IPS-11a (cell line): ENCODE measurements around the gene WASHC1.
A peak's percentile ranks its signal among the peaks of the same experiment; 100 is the strongest.
"Not testable (repeated sequence)": the region's sequence is repeated elsewhere in the genome, so short reads cannot be mapped to it uniquely, and the experiment has no call there.

Experiments
- H3K4me3 ChIP-seq: one replicate; pipeline ENCODE4 v1.5.1; 2013; ENCODE audit warnings: low read depth, low read length, control low read depth

Gene WASHC1, protein sequence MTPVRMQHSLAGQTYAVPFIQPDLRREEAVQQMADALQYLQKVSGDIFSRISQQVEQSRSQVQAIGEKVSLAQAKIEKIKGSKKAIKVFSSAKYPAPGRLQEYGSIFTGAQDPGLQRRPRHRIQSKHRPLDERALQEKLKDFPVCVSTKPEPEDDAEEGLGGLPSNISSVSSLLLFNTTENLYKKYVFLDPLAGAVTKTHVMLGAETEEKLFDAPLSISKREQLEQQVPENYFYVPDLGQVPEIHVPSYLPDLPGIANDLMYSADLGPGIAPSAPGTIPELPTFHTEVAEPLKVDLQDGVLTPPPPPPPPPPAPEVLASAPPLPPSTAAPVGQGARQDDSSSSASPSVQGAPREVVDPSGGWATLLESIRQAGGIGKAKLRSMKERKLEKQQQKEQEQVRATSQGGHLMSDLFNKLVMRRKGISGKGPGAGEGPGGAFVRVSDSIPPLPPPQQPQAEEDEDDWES

DNA sequence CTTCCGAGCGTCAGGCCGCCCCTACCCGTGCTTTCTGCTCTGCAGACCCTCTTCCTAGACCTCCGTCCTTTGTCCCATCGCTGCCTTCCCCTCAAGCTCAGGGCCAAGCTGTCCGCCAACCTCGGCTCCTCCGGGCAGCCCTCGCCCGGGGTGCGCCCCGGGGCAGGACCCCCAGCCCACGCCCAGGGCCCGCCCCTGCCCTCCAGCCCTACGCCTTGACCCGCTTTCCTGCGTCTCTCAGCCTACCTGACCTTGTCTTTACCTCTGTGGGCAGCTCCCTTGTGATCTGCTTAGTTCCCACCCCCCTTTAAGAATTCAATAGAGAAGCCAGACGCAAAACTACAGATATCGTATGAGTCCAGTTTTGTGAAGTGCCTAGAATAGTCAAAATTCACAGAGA, at the start of gene WASHC1:
Gene WASHC1, minus strand, starts transcription at position 101 of the 400 bp plus-strand sequence. CDS start 4,457 bp downstream, outside the sequence.
- H3K4me3 ChIP-seq = peak within 1 kb of the TSS; percentile 24

DNA sequence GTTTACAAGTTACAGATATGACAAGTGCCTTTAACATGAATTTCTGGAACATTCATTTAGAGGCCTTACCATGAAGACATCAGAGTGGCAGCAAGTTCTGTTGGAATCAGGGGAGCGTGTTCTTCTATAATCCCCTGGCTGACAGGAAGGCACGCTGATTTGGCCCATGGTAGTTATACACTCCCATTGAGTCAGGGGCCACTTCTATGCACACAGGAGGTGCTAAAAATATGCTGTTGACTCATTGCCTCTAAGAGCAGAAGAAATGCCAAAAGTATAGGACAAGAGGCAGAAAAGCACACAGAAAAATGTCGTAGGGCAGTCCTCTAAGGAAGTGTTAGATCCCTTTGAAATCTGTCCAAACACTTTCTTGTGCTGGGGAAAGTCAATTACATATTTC, 49.1 kb upstream of the WASHC1 start:
- not testable (repeated sequence) for H3K4me3 ChIP-seq

DNA sequence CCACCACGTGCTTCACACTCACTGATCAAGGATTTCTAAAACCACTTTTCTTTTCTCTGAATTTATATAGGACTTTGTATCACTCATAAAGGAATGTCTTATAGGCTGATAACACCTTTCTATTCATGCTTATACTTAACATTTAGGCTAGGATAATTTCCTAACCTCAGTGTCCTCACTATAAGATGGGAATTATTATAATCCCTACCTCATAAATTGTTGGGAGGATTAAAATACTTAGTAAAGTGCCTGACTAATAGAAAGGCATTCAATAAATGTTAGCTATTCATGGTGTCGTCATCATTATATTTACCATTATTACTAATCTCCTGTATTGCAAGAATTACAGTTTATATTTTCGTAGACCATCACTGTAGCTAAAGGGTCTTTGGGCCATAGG, 47.1 kb upstream of the WASHC1 start:
- not testable (repeated sequence) for H3K4me3 ChIP-seq

DNA sequence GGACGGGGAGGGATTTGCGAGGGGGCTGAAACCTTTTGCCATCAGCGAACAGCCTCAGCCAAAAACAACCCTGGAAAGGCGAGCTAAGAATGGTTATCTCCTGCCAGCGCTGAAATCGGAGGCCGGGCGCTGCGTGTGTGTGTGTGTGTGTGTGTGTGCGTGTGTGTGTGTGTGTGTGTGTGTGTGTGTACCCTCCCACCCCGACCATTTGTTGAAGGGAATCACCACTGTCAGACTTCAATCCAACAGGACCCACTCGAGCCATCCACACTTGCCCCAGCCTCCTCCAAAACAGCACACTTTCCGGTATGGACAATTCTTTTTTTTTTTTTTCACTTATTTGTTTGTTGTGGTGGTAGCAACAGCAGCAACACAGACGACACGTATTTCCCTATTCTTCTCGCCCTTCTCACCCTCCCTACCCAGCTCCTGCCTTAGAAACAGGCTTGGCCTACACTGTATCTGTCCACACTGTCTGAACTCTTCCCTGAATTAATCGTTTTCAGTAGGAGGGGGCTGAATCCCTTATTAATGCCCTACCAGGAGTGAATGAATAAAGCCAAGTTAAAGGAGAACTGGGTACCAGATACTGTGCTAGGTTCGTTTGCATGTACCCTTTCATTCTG, 44.8 kb upstream of the WASHC1 start:
- peak overlapping the region; percentile 8 for H3K4me3 ChIP-seq

DNA sequence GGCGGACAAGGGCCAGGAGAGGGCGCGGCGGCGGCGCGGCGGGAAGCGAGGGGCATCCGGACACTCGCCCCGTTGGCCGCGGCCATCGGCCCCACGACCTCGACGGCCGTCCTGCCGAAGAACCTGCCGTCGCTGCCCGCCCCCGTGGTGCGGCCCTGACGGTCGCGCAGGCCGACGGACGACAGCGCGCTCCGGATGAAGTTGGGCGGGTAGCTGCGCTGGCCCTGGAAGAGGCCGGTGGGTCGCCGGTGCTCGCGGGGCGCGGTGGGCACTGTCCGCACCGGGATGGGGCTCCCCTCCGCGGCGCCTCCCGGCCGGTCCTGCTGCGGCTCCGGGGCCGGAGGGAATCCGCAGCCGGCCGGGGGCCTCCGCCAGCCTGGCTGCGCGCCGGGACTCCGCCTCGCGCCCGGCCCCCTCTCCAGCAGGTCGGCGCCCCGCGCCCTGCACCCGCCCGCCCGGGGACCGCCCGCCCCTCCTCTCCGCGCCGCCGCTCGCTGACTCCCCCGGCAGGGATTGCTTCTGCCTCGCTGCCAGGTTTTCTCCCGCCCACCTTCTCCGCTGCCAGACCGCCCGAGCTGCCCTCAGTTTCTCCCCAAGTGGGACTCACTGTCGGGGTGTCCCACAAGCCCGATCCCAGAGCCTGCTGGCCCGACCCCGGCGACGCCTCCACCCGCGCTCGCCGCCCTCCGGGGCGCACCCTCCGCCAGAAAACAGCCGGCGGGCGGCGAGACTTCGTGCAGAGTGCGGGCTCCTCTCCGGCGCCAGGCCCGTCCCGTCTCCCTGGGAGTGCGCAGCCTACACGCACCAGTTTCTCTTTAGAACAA, 44.0 kb upstream of the WASHC1 start:
- peak overlapping the region; percentile 13 for H3K4me3 ChIP-seq

DNA sequence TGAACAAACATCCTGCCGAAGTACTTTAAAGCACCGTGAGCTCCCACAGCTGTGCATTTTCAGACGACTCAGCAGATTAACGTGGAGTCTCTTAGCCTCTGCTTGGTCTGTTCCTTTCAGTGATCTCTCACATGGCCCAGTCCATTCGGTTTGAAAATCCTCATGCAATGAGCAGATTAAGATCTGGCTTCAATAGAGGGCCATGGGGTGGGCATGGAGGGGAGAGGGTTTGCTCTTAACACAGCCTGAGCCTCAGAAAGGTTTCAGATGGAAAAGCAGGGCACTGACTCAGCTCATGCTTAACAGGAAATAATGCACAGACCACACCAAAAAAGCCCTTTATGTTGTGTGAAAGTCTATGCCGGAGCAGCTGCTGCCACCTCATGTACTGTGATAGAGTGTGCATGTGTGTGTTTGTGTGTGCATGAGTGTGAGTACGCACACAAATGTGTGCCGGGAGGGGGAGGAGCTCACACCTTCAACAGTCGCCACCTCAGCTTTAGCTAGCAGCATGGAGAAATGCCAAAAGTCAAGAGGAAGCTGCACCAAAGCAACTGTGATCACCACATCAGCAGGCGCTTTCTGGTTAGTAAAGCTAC, 33.9 kb upstream of the WASHC1 start:
- not testable (repeated sequence) for H3K4me3 ChIP-seq

DNA sequence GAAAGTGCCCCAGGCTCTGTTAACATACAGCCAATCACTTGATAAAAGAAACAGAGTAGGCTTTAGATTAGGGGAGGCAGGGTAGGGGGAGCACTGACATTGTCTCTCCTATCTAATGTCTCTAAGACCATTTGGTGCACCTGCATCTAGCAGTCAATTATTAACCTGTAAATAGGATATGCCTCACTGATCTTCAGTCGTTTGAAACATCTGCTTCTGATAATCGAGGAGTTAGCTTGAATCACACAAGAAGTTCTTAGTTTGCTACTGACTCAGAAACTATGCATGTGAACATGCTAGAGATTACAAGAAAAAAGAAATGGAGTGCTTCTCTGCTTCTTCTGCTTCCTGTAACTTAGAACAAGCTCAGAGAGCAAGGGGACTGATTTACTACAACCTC, 23.4 kb upstream of the WASHC1 start:
- not testable (repeated sequence) for H3K4me3 ChIP-seq

DNA sequence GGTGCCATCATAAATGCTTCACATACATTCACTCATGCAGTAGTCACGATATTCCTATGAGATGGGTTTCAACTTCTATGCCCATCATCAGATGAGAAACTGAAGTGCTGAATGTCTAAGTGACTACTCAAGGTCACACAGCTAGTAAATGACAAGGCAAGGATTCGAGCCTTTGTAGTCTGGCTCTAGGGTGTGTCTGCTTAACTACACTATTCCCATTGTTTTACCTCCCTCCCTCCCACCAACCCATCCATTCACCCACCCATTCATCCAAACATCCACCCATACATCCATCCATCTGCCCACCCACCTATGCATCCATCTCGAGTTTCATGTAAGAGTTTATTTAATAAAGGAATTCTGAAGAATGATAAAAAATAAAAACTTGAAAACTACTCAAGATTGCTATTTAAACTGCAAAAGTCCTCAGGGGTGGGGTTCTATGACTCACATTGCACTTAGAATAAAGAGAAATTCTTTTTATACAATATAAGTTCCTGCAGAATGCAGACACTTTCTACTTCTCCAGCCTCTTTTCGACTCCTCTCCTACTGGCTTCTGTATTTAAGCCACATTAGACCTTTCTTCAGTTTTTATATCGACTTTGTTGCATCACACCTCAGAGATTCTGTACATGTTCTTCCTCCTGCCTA, 19.1 kb upstream of the WASHC1 start:
- not testable (repeated sequence) for H3K4me3 ChIP-seq

DNA sequence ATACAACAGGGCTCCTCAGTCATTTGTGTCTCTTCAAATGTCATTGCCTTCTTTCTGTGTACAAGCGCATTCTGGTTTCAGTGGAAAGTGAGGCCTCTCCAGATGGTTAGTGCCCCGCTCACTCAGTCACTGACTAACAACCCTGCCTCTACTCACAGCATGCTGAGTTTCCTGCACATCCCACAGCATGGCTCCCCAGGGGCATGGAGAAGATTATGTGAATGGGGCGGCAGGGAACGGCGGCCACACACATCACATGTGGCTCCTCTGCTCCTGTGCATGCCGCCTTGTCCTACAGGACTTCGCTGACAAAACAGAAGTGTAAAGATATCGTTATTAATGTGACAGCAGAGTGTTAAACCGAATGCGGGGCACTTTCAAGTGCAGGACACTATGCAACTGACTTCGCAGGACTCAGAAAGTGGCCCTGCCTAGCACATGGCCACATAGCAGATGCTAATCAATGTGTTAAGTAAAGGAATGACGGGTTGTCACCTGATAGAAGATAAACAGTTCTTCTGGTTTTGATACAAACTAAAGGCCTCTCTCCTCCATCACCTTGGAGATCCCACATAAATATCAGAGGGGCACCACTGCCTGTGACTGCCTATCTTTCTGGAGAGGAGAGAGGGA, 17.5 kb upstream of the WASHC1 start:
- not testable (repeated sequence) for H3K4me3 ChIP-seq

DNA sequence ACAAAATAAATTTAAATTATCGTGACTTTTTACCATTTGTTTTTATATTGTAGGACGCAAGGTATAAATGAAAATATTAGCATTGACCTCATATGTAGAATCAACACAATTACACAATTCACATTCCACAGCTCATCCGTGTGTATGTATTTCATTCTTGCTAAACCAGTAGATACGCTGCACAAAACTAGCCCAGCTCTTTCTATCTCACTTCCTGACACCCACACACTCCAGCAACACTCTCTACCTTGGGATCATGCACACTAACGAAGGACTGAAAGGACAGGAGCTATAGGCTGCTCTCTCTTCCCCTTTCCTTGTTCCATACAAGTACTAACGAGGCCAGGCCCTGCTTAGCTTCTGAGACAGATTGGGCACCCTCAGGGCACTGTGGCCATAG, 16.9 kb upstream of the WASHC1 start:
- H3K4me3 ChIP-seq = not testable (repeated sequence)

DNA sequence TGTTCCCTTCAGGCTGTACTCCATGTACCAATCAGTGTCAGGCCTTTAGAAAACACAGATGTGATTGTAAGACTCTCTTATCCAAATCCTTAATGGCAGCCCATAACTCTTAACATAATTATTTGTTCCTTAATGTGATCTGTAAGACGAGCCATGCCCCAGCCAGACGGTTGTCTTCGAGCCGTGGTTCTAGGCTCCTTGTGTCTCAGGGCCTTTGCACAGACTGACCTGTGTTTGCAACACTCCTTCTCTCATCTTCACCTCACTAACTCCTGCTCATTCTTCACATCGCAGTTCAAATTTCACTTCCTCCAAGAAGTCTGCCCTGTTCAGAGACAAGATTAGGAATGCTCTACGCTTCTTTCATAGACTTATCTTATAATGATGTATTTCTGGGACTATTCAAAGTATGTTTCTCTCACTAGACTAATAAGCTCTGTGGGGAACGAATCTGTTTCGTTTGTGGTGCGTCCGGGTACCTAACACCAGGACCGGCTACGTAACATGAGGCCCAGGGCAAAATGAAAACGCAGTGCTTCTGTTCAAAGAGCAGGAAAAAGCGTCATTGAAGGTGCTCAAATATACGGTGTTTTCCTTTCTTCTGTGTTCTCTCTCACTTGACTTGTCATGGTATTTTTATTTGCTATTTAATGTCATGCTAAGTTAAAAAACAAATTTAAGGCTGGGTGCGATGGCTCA, 16.1 kb upstream of the WASHC1 start:
- H3K4me3 ChIP-seq = not testable (repeated sequence)

DNA sequence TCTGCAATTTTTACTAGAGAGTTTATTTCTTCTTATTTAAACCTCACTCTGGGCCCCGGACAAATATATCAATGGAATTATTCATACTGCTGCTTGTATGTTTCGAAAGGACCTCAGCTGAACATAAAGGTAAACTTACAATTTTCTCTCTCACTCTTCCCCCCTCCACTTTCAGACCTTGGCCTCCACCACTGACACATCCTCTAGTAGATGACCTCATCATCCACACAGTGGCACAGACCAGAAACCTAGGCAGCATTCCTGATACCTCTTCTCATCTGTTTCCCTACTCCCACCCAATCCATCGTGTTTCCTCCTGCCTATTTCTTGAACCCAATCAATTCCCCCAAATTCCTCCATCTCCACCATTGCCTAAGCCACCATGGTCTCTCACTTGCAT, 15.2 kb upstream of the WASHC1 start:
- not testable (repeated sequence) for H3K4me3 ChIP-seq

DNA sequence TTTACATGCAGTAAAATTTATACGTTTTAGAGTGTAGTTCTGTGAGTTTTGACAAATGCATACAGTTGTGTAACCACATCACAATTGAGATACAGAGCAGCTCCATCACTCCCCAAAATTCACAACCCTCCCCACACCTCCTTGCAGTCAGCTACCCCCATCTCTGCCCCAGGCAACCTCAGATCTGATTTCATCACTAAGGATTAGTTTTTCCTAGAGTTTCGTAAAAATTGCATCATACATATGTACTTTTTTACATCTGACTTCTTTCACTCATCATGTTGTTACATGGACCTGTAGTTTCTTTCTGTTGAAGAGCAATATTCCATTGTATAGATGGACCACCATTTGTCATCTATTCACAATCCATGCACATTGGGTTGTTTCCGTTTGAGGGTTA, 14.4 kb upstream of the WASHC1 start:
- H3K4me3 ChIP-seq = not testable (repeated sequence)

DNA sequence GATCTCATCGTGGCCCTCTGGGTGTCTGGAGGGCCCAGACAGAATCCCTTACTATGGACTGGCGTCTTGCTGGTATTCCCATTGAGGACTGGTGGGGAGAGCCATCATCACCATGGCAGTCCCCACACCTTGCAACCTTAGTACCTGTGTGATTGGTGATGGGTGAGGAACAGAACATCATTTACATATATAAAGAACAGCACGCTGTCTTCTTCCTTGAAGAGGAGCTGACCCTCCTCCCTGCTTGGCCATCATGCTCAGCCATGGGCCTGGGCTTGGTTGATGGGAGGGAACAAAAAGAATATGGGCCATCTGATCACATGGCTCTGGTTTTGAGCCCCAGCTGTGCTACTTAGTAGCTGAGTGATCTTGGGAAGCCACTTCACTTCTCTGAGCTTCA, 13.9 kb upstream of the WASHC1 start:
- H3K4me3 ChIP-seq = not testable (repeated sequence)

DNA sequence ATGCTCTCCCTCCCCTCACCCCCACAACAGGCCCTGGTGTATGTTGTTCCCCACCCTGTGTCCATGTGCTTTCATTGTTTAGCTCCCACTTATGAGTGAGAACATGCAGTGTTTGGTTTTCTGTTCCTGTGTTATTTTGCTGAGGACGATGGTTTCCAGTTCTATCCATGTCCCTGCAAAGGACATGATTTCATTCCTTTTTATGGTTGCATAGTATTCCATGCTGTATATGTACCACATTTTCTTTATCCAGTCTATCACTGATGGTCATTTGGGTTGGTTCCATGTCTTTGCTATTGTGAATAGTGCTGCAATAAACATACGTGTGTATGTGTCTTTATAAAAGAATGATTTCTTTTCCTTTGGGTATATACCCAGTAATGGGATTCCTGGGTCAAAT, 12.6 kb upstream of the WASHC1 start:
- not testable (repeated sequence) for H3K4me3 ChIP-seq

DNA sequence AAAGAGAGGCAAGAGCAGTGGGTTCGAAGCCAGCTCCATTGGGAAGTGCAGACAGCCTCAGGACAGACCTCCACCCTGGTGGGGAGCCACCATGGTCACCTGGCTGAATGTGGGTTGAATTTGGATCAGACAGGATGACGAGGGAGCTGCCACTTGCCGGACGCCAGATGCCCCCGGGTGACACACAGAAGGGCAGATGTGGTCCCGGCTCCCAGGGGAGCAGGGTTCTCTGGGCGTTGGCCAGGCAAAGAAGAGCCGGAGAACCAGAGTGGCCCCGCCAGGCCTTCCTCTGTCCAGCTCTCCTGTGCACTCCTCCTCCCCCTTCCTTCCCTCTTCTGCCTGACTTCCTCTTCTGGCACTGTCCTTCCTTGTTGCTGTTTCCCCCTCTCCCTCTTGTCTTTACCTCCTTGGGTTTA, 12.0 kb upstream of the WASHC1 start:
- H3K4me3 ChIP-seq = not testable (repeated sequence)

DNA sequence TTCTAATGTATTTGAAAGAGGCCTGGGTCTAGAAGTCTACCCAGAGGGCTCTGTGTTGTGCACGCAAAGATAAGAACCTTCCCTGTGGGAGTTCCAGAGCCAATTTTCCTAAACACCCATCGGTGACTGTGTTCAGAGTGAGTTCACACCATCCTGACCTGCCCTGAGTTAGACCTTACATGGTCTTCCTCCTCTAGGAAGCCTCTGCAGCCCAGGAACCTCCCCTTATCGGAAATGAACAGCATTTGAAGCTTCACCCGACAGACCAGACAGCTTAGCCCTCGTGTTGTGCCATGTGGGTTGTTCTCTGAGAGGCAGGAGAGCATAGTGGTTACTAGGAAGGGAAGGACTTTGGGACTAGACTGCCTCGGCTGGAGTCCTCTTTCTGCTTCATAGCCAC, 3.1 kb upstream of the WASHC1 start:
- H3K4me3 ChIP-seq = not testable (repeated sequence)

DNA sequence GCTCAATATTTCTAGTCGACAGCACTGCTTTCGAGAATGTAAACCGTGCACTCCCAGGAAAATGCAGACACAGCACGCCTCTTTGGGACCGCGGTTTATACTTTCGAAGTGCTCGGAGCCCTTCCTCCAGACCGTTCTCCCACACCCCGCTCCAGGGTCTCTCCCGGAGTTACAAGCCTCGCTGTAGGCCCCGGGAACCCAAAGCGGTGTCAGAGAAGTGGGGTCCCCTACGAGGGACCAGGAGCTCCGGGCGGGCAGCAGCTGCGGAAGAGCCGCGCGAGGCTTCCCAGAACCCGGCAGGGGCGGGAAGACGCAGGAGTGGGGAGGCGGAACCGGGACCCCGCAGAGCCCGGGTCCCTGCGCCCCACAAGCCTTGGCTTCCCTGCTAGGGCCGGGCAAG, 481 bp downstream of the WASHC1 start:
- peak overlapping the region; percentile 24 for H3K4me3 ChIP-seq

DNA sequence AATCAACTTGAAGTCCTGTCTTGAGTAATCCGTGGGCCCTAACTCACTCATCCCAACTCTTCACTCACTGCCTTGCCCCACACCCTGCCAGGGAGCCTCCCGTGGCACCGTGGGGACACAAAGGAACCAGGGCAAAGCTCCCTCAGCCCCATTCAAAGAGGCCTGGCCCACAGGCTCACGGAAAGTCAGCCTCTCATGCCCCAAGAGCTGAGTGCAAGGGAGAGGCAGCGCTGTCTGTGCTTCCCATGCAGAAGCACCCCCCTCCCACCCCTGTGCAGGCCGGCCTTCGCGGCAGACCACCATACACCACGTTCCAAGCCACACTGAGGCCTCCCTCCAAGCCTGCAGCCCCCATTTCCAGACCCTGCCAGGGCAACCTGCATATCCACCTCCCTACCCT, 7.6 kb downstream of the WASHC1 start:
- H3K4me3 ChIP-seq = not testable (repeated sequence)

DNA sequence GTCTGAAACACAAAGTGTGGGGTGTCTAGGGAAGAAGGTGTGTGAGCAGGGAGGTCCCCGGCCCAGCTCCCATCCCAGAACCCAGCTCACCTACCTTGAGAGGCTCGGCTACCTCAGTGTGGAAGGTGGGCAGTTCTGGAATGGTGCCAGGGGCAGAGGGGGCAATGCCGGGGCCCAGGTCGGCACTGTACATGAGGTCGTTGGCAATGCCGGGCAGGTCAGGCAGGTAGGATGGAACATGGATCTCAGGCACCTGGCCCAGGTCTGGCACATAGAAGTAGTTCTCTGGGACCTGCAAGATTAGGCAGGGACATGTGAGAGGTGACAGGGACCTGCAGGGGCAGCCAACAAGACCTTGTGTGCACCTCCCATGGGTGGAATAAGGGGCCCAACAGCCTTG, 12.4 kb downstream of the WASHC1 start:
- H3K4me3 ChIP-seq = not testable (repeated sequence)
